HFFc6 (cell line): ENCODE data around the gene PNLIP. TPM values are rescaled to one million over a fixed set of nuclear protein-coding genes. Genes with fewer than 3 reads are reported as not detected.

Experiments used
- DNase-seq: peaks from one replicate; pipeline ENCODE4 v3.0.0-alpha.2; 2018
- H3K27ac Mint-ChIP-seq: 2 replicates; pipeline ENCODE4 v1.8.0; 2020; ENCODE audit warnings: mild to moderate bottlenecking, mixed read lengths
- H3K27me3 Mint-ChIP-seq: 2 replicates; pipeline ENCODE4 v1.8.0; 2021; ENCODE audit warnings: mild to moderate bottlenecking, moderate library complexity, mixed read lengths; ENCODE audit not compliant: insufficient read depth
- H3K36me3 Mint-ChIP-seq: 2 replicates; pipeline ENCODE4 v1.8.0; 2021; ENCODE audit warnings: low read depth, mixed read lengths
- H3K4me1 Mint-ChIP-seq: 2 replicates; pipeline ENCODE4 v1.8.0; 2020; ENCODE audit warnings: low read depth, mixed read lengths
- H3K4me3 Mint-ChIP-seq: 2 replicates; pipeline ENCODE4 v1.8.0; 2020; ENCODE audit warnings: mild to moderate bottlenecking, moderate library complexity, mixed read lengths
- H3K9me3 Mint-ChIP-seq: 2 replicates; pipeline ENCODE4 v1.8.0; 2020; ENCODE audit warnings: mild to moderate bottlenecking, mixed read lengths
- CTCF ChIP-seq: fragments of 200-600 bp; sonication (generic); IDR thresholded peaks from 2 replicates; pipeline ENCODE4 v1.5.0; 2021; ENCODE audit warnings: antibody characterized with exemption, mild to moderate bottlenecking
- total RNA-seq, 6 experiments: library from RNA; stranded (reverse); fragmentation: NEBNext Ultra II Directional; extraction: Animal tissue kit (Norgen Biotek cat#: 25700); gene quantifications; 2 replicates in 1 of 6; 3 replicates in 5 of 6; pipeline ENCODE4 v1.2.3, GENCODE V29; 2021

PNLIP gene
- total RNA-seq, 6 experiments from 2014 or later, result not detected

GRCh38 chr10:116589926-116590325 lies 44.2 kb downstream of the PNLIP start:
- DNase-seq, result no peak
- Mint-ChIP-seq H3K4me1 (no peaks in the 10 kb centered on the region), H3K9me3 (peaks cover 7% of the 10 kb centered on the region; the same call in 1 of the 2 replicates), H3K36me3 (no peaks in the 10 kb centered on the region), H3K4me3 (no peak overlapping the region), H3K27ac (no peak overlapping the region), H3K27me3 (no peaks in the 10 kb centered on the region)
- TF ChIP-seq CTCF, result no peak

DNA sequence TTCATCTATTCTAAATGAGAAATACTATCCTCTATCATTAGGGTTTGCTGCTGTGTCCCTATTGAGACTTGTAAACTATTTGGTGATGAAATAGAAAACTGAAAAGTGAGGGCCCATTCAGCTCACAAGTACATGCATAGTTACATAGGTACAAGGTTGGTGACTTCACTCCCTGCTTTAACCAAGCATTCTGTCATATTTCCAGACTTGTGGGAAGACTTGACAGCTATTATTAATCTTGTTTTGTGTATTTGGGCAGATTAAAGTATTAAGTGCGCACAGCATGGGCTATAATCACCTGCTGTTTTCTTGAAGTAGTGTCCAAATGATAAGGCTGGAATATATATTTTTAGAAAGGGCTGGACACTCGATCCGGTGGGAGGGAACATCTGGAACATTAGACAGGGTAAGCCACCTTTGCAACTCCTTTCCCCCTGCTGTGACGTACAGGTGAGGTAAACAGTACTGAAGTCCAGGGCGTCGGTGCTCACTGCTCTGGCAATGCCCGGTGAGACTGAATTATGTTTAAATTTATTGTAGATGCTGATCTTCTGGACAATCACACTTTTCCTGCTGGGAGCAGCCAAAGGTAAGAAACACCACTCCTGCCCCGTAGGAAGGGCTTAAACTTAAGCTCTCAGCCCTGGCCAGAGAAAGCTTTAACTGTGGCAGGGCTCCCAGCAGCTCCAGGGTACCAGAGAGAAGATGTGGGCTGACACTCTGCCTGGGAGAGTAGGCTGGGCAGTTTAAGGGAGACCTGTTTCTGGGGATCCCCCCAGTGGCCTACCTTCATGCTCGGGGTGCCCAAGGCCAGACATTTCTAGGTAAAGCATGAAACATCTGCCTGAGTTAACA lies 45.1 kb downstream of the PNLIP start, which contains the start of gene PNLIPRP1:
Gene PNLIPRP1 (plus strand): TSS at position 370 of the 855 bp plus-strand sequence. CDS start 171 bp downstream, at position 541.
- DNase-seq, result no peak
- Mint-ChIP-seq H3K4me1 (no peaks in the 10 kb centered on the region), H3K27me3 (no peaks in the 10 kb centered on the region), H3K36me3 (no peaks in the 10 kb centered on the region), H3K9me3 (peaks cover 4% of the 10 kb centered on the region; the same call in 1 of the 2 replicates), H3K27ac (no peak within 1 kb of the TSS), H3K4me3 (no peak within 1 kb of the TSS)
- TF ChIP-seq CTCF, result no peak

DNA sequence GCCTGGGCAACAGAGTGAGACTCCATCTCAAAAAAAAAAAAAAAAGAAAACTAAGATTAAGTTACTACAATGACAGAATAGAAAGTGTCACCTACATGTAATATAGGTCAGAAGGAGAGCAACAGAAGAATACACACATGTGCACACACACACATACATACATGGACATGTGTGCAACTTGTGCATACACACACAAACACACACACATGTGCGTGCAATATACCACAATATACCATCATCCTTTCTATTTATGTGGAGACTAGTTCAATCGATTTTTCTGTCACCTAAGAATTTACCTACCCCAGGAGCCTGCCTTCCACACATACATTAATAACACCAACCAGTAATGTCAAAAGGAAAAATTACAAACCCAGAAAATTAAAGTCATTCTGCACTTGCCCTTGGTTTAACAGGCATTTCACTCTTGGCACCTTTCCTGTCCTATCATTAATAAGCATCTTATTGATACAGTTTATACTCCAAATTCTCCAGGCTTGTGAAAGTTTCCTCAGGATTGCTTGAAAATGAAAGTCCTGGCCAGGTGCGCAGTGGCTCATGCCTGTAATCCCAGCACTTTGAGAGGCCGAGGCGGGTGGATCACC lies 47.5 kb downstream of the PNLIP start:
- TF ChIP-seq CTCF, result no peak
- no peaks in the 10 kb centered on the region for H3K36me3 Mint-ChIP-seq
- no peak overlapping the region for H3K27ac Mint-ChIP-seq
- H3K9me3 Mint-ChIP-seq, result no peaks in the 10 kb centered on the region; the same call in 1 of the 2 replicates
- H3K4me3 Mint-ChIP-seq, result no peak overlapping the region
- no peaks in the 10 kb centered on the region for H3K4me1 Mint-ChIP-seq
- no peak for DNase-seq
- H3K27me3 Mint-ChIP-seq, result no peaks in the 10 kb centered on the region

DNA sequence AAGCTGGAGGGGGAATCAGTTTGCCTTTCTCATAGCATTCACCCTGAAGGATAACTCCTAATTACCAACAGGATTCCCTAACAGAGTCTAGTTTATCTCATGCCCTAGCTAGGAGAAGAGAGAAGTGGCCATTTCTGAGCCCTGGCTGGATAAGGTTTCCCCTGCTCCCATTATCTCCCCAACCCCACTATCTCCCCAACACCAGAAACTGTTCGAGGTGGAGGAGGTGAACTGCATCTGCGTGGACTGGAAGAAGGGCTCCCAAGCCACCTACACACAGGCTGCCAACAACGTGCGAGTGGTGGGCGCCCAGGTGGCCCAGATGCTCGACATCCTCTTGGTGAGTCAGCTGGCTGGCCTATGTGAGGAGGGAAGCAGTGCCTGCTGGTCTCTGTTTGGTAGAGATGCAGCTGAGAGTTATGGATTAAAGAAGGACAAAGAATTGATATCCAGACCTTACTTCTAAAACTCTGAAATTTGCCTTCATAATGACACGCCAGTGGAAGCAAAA lies 48.8 kb downstream of the PNLIP start:
- no peak overlapping the region for H3K27ac Mint-ChIP-seq
- no peak for TF ChIP-seq CTCF
- DNase-seq, result no peak
- H3K36me3 Mint-ChIP-seq, result no peaks in the 10 kb centered on the region
- H3K9me3 Mint-ChIP-seq, result no peaks in the 10 kb centered on the region; the same call in 1 of the 2 replicates
- no peaks in the 10 kb centered on the region for H3K4me1 Mint-ChIP-seq
- H3K4me3 Mint-ChIP-seq, result no peak overlapping the region
- no peaks in the 10 kb centered on the region for H3K27me3 Mint-ChIP-seq

DNA sequence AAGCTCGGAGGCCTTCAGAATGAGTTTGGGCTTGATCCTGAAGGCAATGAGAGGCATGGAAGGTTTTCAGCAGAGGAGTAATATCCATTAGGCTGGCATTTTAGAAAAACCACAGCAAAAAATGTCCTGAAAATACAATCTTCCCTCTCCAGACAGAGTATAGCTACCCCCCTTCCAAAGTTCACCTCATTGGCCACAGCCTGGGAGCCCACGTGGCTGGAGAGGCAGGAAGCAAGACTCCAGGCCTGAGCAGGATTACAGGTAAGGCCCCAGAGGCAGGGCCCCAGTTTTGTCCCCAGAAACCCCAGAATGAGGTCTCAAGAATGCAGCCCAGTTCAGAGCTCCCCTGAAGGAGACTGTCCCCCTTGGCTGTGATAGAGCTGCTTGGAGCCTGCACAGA lies 50.3 kb downstream of the PNLIP start:
- no peaks in the 10 kb centered on the region; the same call in 1 of the 2 replicates for H3K9me3 Mint-ChIP-seq
- H3K4me1 Mint-ChIP-seq, result no peaks in the 10 kb centered on the region
- no peak for TF ChIP-seq CTCF
- no peaks in the 10 kb centered on the region for H3K36me3 Mint-ChIP-seq
- no peak overlapping the region for H3K4me3 Mint-ChIP-seq
- H3K27ac Mint-ChIP-seq, result no peak overlapping the region
- no peak for DNase-seq
- H3K27me3 Mint-ChIP-seq, result no peaks in the 10 kb centered on the region
